H9 (cell line): Measurements from ENCODE around the gene PSMA2. TPM values are rescaled to one million over a fixed set of nuclear protein-coding genes. Genes with fewer than 3 reads are reported as not detected.

Experiments used
- DNase-seq: peaks from one replicate; pipeline ENCODE4 v3.0.0-alpha.2; 2017
- H2AFZ ChIP-seq: one replicate; pipeline ENCODE4 v1.6.1; 2013; ENCODE audit warnings: mild to moderate bottlenecking, low read length, control low read depth, moderate library complexity
- H2AK5ac ChIP-seq: 2 replicates; pipeline ENCODE4 v1.6.1; 2013; ENCODE audit warnings: low read length, control low read depth, mixed read lengths; ENCODE audit not compliant: insufficient read length
- H2BK120ac ChIP-seq: one replicate; pipeline ENCODE4 v1.6.1; 2013; ENCODE audit warnings: low read depth, mild to moderate bottlenecking, low read length, control low read depth, inconsistent platforms; ENCODE audit not compliant: poor library complexity, severe bottlenecking
- H2BK12ac ChIP-seq: 2 replicates; pipeline ENCODE4 v1.6.1; 2013; ENCODE audit warnings: low read length, control low read depth, mixed read lengths, low read depth; ENCODE audit not compliant: insufficient read length
- H2BK15ac ChIP-seq: 2 replicates; pipeline ENCODE4 v1.6.1; 2013; ENCODE audit warnings: low read depth, low read length, control low read depth
- H2BK20ac ChIP-seq: one replicate; pipeline ENCODE4 v1.6.1; 2013; ENCODE audit warnings: low read depth, mild to moderate bottlenecking, low read length, control low read depth, inconsistent platforms; ENCODE audit not compliant: poor library complexity, severe bottlenecking
- H2BK5ac ChIP-seq: 2 replicates; pipeline ENCODE4 v1.6.1; 2013; ENCODE audit warnings: low read length, control low read depth, mixed read lengths; ENCODE audit not compliant: insufficient read length
- H3K14ac ChIP-seq: 2 replicates; pipeline ENCODE4 v1.6.1; 2013; ENCODE audit warnings: low read length, control low read depth; ENCODE audit not compliant: insufficient read depth
- H3K18ac ChIP-seq: 2 replicates; pipeline ENCODE4 v1.6.1; 2013; ENCODE audit warnings: low read depth, mild to moderate bottlenecking, mixed read lengths, low read length, control low read depth; ENCODE audit not compliant: insufficient read length
- H3K23ac ChIP-seq: 2 replicates; pipeline ENCODE4 v1.6.1; 2013; ENCODE audit warnings: low read length, control low read depth, mixed read lengths, low read depth; ENCODE audit not compliant: insufficient read length
- H3K23me2 ChIP-seq: 2 replicates; pipeline ENCODE4 v1.6.1; 2013; ENCODE audit warnings: low read depth, mild to moderate bottlenecking, mixed read lengths, low read length, control low read depth; ENCODE audit not compliant: insufficient read length, poor library complexity, severe bottlenecking
- H3K27ac ChIP-seq: 2 replicates; pipeline ENCODE4 v1.5.1; 2013; ENCODE audit warnings: low read length, control low read depth, mixed read lengths, low read depth; ENCODE audit not compliant: insufficient read length
- H3K27me3 ChIP-seq: 2 replicates; pipeline ENCODE4 v1.6.1; 2013; ENCODE audit warnings: low read length, control low read depth, inconsistent platforms; ENCODE audit not compliant: insufficient read depth
- H3K4ac ChIP-seq: 2 replicates; pipeline ENCODE4 v1.6.1; 2013; ENCODE audit warnings: low read depth, mild to moderate bottlenecking, control low read depth, inconsistent platforms, low read length, moderate library complexity
- H3K4me1 ChIP-seq: 2 replicates; pipeline ENCODE4 v1.6.1; 2013; ENCODE audit warnings: low read length, control low read depth, inconsistent platforms; ENCODE audit not compliant: insufficient read depth
- H3K4me2 ChIP-seq: 2 replicates; pipeline ENCODE4 v1.6.1; 2013; ENCODE audit warnings: low read length, control low read depth, mixed read lengths; ENCODE audit not compliant: insufficient read length, insufficient read depth
- H3K56ac ChIP-seq: 2 replicates; pipeline ENCODE4 v1.6.1; 2013; ENCODE audit warnings: low read depth, mild to moderate bottlenecking, mixed read lengths, low read length, control low read depth; ENCODE audit not compliant: insufficient read length
- H3K79me1 ChIP-seq: 2 replicates; pipeline ENCODE4 v1.6.1; 2013; ENCODE audit warnings: low read depth, mild to moderate bottlenecking, moderate library complexity, low read length, control low read depth, inconsistent platforms; ENCODE audit not compliant: insufficient read depth, poor library complexity, severe bottlenecking
- H3K79me2 ChIP-seq: 2 replicates; pipeline ENCODE4 v1.6.1; 2013; ENCODE audit warnings: low read length, control low read depth, inconsistent platforms; ENCODE audit not compliant: insufficient read depth
- H3K9ac ChIP-seq: 2 replicates; pipeline ENCODE4 v1.6.1; 2013; ENCODE audit warnings: low read length, control low read depth, mixed read lengths; ENCODE audit not compliant: insufficient read length; ENCODE audit errors: extremely low read depth
- H3K9me3 ChIP-seq: one replicate; pipeline ENCODE4 v1.6.1; 2013; ENCODE audit warnings: low read depth, low read length, inconsistent platforms; ENCODE audit not compliant: control insufficient read depth
- H3T11ph ChIP-seq: one replicate; pipeline ENCODE4 v1.6.1; 2013; ENCODE audit warnings: mild to moderate bottlenecking, low read length, control low read depth, inconsistent platforms
- H4K20me1 ChIP-seq: one replicate; pipeline ENCODE4 v1.6.1; 2013; ENCODE audit not compliant: control insufficient read depth, insufficient read length, insufficient read depth
- H4K5ac ChIP-seq: 2 replicates; pipeline ENCODE4 v1.6.1; 2013; ENCODE audit warnings: low read depth, mild to moderate bottlenecking, mixed read lengths, low read length, control low read depth; ENCODE audit not compliant: insufficient read length
- H4K8ac ChIP-seq: replicated peaks from 2 replicates; pipeline ENCODE4 v1.6.1; 2013; ENCODE audit warnings: low read length, control low read depth, mixed read lengths, low read depth; ENCODE audit not compliant: insufficient read length
- H4K91ac ChIP-seq: 2 replicates; pipeline ENCODE4 v1.6.1; 2013; ENCODE audit warnings: low read depth, mild to moderate bottlenecking, moderate library complexity, mixed read lengths, low read length, control low read depth; ENCODE audit not compliant: insufficient read length
- H3K27ac Mint-ChIP-seq, 3 experiments: 2 replicates in 2 of 3; 3 replicates in 1 of 3; pipeline ENCODE4 v1.8.0; 2020 to 2021; ENCODE audit warnings: mixed read lengths in 3 of 3, mild to moderate bottlenecking in 1 of 3, moderate library complexity in 1 of 3
- H3K27me3 Mint-ChIP-seq: 2 replicates; pipeline ENCODE4 v1.8.0; 2021; ENCODE audit warnings: low read depth, mild to moderate bottlenecking, moderate library complexity, mixed read lengths
- H3K36me3 Mint-ChIP-seq, 3 experiments: 2 replicates in 2 of 3; 3 replicates in 1 of 3; pipeline ENCODE4 v1.8.0; 2020 to 2021; ENCODE audit warnings: low read depth in 3 of 3, mixed read lengths in 3 of 3; ENCODE audit not compliant: insufficient read depth in 1 of 3
- H3K4me1 Mint-ChIP-seq, 2 experiments: 2 replicates each; pipeline ENCODE4 v1.8.0; 2020; ENCODE audit warnings: mixed read lengths in 2 of 2
- H3K4me3 Mint-ChIP-seq, 2 experiments: 2 replicates in 1 of 2; 3 replicates in 1 of 2; pipeline ENCODE4 v1.8.0; 2020 to 2021; ENCODE audit warnings: mild to moderate bottlenecking in 2 of 2, mixed read lengths in 2 of 2, moderate library complexity in 1 of 2
- H3K9me3 Mint-ChIP-seq, 2 experiments: 2 replicates in 1 of 2; 3 replicates in 1 of 2; pipeline ENCODE4 v1.8.0; 2020; ENCODE audit warnings: mild to moderate bottlenecking in 2 of 2, mixed read lengths in 2 of 2, moderate library complexity in 1 of 2
- CTCF ChIP-seq: fragments of 200-600 bp; sonication (generic); conservative IDR thresholded peaks from 3 replicates; pipeline ENCODE4 v1.8.0; 2021; ENCODE audit warnings: antibody characterized with exemption, mild to moderate bottlenecking
- WGBS: extraction: QIAGEN DNeasy Blood & Tissue Kit; methylation state at CpG from one replicate; pipeline ENCODE4 v1.1.7; 2013; ENCODE audit warnings: missing lambda C conversion rate, low lambda C conversion rate, mixed read lengths; ENCODE audit not compliant: insufficient read length; ENCODE audit errors: extremely low coverage; 5-methylcytosine and 5-hydroxymethylcytosine counted together
- total RNA-seq: library from RNA; stranded (reverse); gene quantifications from 2 replicates; pipeline ENCODE4 v1.2.1, GENCODE V29; 2021

The PSMA2 gene
- total RNA-seq, 1 experiment from 2014 or later = 227 TPM

GRCh38 chr7:42945821-42946626, 14.1 kb upstream of the PSMA2 start:
- Mint-ChIP-seq H3K9me3 (0 out of 5 replicates have a peak, but pooled peaks cover 0 to 2% of the 10 kb centered on the region in 2 experiments), H3K36me3 (peaks cover 0 to 2% (median 0%) of the 10 kb centered on the region in 3 experiments; a peak in 1 of 7 replicates), H3K4me3 (no peak overlapping the region), H3K4me1 (peaks cover 8 to 15% of the 10 kb centered on the region in 2 experiments), H3K27ac (peak overlapping the region in 1 of 3 experiments; percentile 77; a peak in 2 of 7 replicates), H3K27me3 (no peaks in the 10 kb centered on the region)
- H3K9me3 ChIP-seq = no peaks in the 10 kb centered on the region
- no peaks in the 10 kb centered on the region for H4K20me1 ChIP-seq
- no peak overlapping the region for H3K27ac ChIP-seq
- no peak overlapping the region for H2BK5ac ChIP-seq
- H2BK12ac ChIP-seq = no peak overlapping the region
- H4K5ac ChIP-seq = no peak overlapping the region
- no peaks in the 10 kb centered on the region for H3K27me3 ChIP-seq
- no peak overlapping the region for H3T11ph ChIP-seq
- H3K4ac ChIP-seq = no peak overlapping the region
- H3K18ac ChIP-seq = no peak overlapping the region
- H2AK5ac ChIP-seq = no peak overlapping the region
- H3K23ac ChIP-seq = no peak overlapping the region
- no peaks in the 10 kb centered on the region for H3K79me2 ChIP-seq
- H2AFZ ChIP-seq = no peak overlapping the region
- no peak overlapping the region for H2BK15ac ChIP-seq
- no peak overlapping the region for H3K9ac ChIP-seq
- H3K23me2 ChIP-seq = no peaks in the 10 kb centered on the region
- H3K14ac ChIP-seq = no peak overlapping the region
- no peak overlapping the region for H3K56ac ChIP-seq
- no peak overlapping the region for H2BK20ac ChIP-seq
- H4K91ac ChIP-seq = no peak overlapping the region
- no peaks in the 10 kb centered on the region; the same call in 1 of the 2 replicates for H3K4me1 ChIP-seq
- no CpG with 5 or more reads among the region's 4 CpGs for WGBS
- DNase-seq = no peak
- H3K4me2 ChIP-seq = no peak overlapping the region
- H4K8ac ChIP-seq = no peak overlapping the region
- no peak overlapping the region for H2BK120ac ChIP-seq
- no peaks in the 10 kb centered on the region for H3K79me1 ChIP-seq
- TF ChIP-seq CTCF = no peak
